Activated CD8-positive, alpha-beta memory T cell treated with anti-CD3 and anti-CD28 coated beads, Interleukin-2, amount 10 ng/mL, durations not matched to agents 7 days and 5 days (primary cell): ENCODE data around the gene CD8B. TPM values are rescaled to one million over a fixed set of nuclear protein-coding genes. Genes with fewer than 3 reads are reported as not detected.

ENCODE experiments used
- ATAC-seq: fragments of 150-1000 bp; cut with Tn5 transposase; one replicate; pipeline ENCODE4 v1.10.0; 2021; ENCODE audit warnings: moderate library complexity
- CTCF ChIA-PET: fragments of 350-600 bp; sonication (Branson Sonifier 250); formaldehyde crosslinking; loops from one replicate; lab custom pipeline; 2021; ENCODE audit warnings: antibody characterized with exemption; lab: Charles Lee
- DNase-seq: peaks from one replicate; pipeline ENCODE4 v3.0.0-alpha.2; 2020
- H3K27ac Mint-ChIP-seq: one replicate; pipeline ENCODE4 v1.8.0; 2021; ENCODE audit warnings: mild to moderate bottlenecking, mixed read lengths
- H3K27me3 Mint-ChIP-seq: one replicate; pipeline ENCODE4 v1.8.0; 2021; ENCODE audit warnings: mixed read lengths
- H3K36me3 Mint-ChIP-seq: one replicate; pipeline ENCODE4 v1.8.0; 2021; ENCODE audit warnings: mild to moderate bottlenecking, mixed read lengths
- H3K4me1 Mint-ChIP-seq: one replicate; pipeline ENCODE4 v1.8.0; 2021; ENCODE audit warnings: mixed read lengths
- H3K4me3 Mint-ChIP-seq: one replicate; pipeline ENCODE4 v1.8.0; 2021; ENCODE audit warnings: mild to moderate bottlenecking, moderate library complexity, mixed read lengths
- H3K9me3 Mint-ChIP-seq: one replicate; pipeline ENCODE4 v1.8.0; 2022; ENCODE audit warnings: low read depth, mixed read lengths
- total RNA-seq, 2 experiments: library from RNA; stranded (reverse); gene quantifications; one replicate each; pipeline ENCODE4 v1.2.3, GENCODE V29; 2021

Gene CD8B
- total RNA-seq, 2 experiments from 2014 or later = 296 to 396 TPM

GRCh38 chr2:86825693-86826381 lies 35.8 kb downstream of the CD8B start:
- ATAC-seq (peak; percentile 79), DNase-seq (peak; percentile 95)
- no peaks in the 10 kb centered on the region for H3K27me3 Mint-ChIP-seq
- H3K27ac Mint-ChIP-seq = peak overlapping the region; percentile 97
- CTCF ChIA-PET = interaction anchor here (1.0 to 8.0 kb wide), 6 partner anchors 9 to 61 kb away, joined by 3 to 72 read pairs (median 6); no protein-coding TSS in a partner anchor
- H3K4me1 Mint-ChIP-seq = peaks cover 77% of the 10 kb centered on the region
- peaks cover 20% of the 10 kb centered on the region for H3K36me3 Mint-ChIP-seq
- no peaks in the 10 kb centered on the region for H3K9me3 Mint-ChIP-seq
- peak overlapping the region; percentile 81 for H3K4me3 Mint-ChIP-seq

DNA sequence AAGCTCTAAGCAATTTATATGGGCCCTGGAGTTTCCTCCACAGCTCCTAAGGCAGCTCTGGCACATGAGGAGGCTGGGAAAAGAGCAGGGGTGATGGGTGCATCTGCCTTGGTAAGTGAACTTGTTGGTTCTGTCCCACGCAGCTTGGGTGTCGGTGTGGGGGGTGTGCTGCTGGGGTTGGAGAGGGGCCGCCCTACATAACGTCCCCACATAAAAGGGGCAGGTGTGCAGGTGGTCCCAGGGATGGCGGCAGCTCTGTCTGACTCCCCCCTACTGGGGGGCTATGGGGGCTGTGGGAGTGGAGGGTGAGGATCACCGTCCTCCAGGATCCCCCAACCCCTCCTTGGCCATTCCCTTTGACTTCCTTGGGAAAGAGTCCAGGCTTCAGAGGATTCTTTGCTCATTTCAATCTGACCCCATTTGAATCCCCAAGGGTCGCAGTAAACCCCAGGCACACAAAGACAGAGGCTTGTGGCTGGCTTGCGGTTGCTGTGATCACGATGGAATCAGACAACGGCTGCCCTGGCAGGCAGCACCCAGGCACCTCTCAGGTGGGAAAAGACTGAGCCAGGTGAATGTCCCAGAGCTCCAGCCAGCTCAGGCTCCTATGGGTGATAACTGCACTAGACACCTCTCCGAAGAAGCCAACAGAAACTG lies 36.5 kb downstream of the CD8B start:
- Mint-ChIP-seq H3K9me3 (no peaks in the 10 kb centered on the region), H3K36me3 (peaks cover 21% of the 10 kb centered on the region), H3K27me3 (no peaks in the 10 kb centered on the region), H3K4me1 (peaks cover 83% of the 10 kb centered on the region), H3K4me3 (peak overlapping the region; percentile 81), H3K27ac (peak overlapping the region; percentile 97)
- CTCF ChIA-PET = interaction anchor here (1.0 to 8.0 kb wide), 7 partner anchors 9 to 61 kb away, joined by 3 to 72 read pairs (median 7); no protein-coding TSS in a partner anchor
- ATAC-seq (peak; percentile 6), DNase-seq (peak; percentile 79)

GRCh38 chr2:86822668-86823345 lies 38.9 kb downstream of the CD8B start:
- H3K36me3 Mint-ChIP-seq = peaks cover 35% of the 10 kb centered on the region
- DNase-seq (no peak), ATAC-seq (no peak)
- H3K4me3 Mint-ChIP-seq = peak overlapping the region; percentile 81
- no peaks in the 10 kb centered on the region for H3K9me3 Mint-ChIP-seq
- CTCF ChIA-PET = interaction anchor here (1.2 to 8.0 kb wide), 3 partner anchors 10 to 23 kb away, joined by 3 to 72 read pairs (median 23); no protein-coding TSS in a partner anchor
- peak overlapping the region; percentile 97 for H3K27ac Mint-ChIP-seq
- H3K4me1 Mint-ChIP-seq = peaks cover 83% of the 10 kb centered on the region
- no peaks in the 10 kb centered on the region for H3K27me3 Mint-ChIP-seq

DNA sequence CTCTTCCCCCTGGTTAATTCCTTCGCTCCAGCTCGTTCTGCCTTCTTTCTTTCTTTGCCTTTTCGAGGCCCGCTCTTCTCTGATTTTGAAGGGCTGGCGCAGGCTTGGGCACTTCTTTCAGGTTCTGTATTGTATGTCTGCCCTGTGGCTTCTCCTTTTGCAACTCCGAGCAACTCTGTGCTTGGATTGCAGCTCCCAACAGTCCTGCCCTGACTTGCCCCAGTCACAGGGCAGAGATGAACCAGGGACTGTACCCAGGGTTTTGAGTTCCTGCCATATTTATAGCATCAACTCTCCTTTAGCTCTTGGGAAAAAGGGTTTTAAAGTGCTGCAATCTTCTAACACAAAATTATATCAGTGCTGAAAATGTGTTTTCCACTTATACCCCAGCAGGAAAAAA lies 39.8 kb downstream of the CD8B start:
- Mint-ChIP-seq H3K36me3 (peaks cover 39% of the 10 kb centered on the region), H3K9me3 (no peaks in the 10 kb centered on the region), H3K4me3 (peak overlapping the region; percentile 83), H3K27me3 (no peaks in the 10 kb centered on the region), H3K27ac (peak overlapping the region; percentile 98), H3K4me1 (peaks cover 80% of the 10 kb centered on the region)
- CTCF ChIA-PET = interaction anchor here (1.2 to 8.0 kb wide), 4 partner anchors 9 to 31 kb away, joined by 3 to 72 read pairs (median 14); partner anchors contain the start of gene CD8A
- ATAC-seq (no peak), DNase-seq (no peak)

DNA sequence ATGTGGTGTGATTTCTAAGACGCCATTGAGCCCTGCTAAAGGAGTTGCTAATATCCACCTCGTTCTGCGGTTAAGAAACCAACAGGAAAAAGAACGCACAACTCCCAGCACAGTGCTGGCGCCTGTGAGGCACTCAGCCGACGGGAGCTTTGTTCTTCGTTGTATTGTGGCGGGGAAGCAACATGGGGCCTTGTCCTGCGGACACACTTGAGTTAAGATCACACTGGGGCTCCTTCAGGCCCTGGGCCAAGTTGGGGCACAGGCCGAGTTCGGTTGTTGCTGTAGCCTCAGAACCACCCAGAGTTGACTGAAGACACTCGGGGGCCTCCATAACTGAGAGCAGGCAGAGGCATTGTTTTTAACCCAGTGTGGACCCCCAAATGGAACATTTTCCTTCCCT lies 40.4 kb downstream of the CD8B start:
- H3K36me3 Mint-ChIP-seq = peaks cover 42% of the 10 kb centered on the region
- CTCF ChIA-PET = interaction anchor here (0.7 to 8.0 kb wide), 4 partner anchors 8 to 35 kb away, joined by 4 to 72 read pairs (median 14); partner anchors contain the start of gene CD8A
- no peaks in the 10 kb centered on the region for H3K9me3 Mint-ChIP-seq
- peak overlapping the region; percentile 98 for H3K27ac Mint-ChIP-seq
- DNase-seq (peak; percentile 72), ATAC-seq (peak; percentile 12)
- peaks cover 81% of the 10 kb centered on the region for H3K4me1 Mint-ChIP-seq
- H3K27me3 Mint-ChIP-seq = no peaks in the 10 kb centered on the region
- peak overlapping the region; percentile 83 for H3K4me3 Mint-ChIP-seq

DNA sequence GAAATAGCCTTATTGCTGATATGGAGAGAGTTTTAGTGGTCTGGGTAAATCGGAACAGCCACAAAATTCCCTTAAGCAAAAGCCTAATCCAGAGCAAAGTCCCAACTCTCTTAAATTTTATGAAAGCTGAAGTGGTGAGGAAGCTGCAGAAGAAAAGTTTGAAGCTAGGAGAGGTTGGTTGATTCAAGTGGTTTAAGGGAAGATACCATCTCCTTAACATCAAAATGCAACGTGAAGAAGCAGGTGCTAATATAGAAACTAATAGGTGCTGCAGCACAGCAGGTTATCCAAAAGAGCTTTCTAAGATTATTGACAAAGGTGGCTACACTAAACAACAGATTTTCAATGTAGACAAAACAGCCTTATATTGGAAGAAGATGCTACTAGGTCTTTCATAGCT lies 42.7 kb downstream of the CD8B start:
- DNase-seq (no peak), ATAC-seq (no peak)
- no peaks in the 10 kb centered on the region for H3K9me3 Mint-ChIP-seq
- peaks cover 83% of the 10 kb centered on the region for H3K4me1 Mint-ChIP-seq
- H3K27ac Mint-ChIP-seq = peak overlapping the region; percentile 80
- H3K27me3 Mint-ChIP-seq = no peaks in the 10 kb centered on the region
- H3K36me3 Mint-ChIP-seq = peaks cover 50% of the 10 kb centered on the region
- CTCF ChIA-PET = interaction anchor here (1.0 to 1.4 kb wide), 3 partner anchors 10 to 24 kb away, joined by 3 to 8 read pairs (median 5); no protein-coding TSS in a partner anchor
- peak overlapping the region; percentile 59 for H3K4me3 Mint-ChIP-seq

DNA sequence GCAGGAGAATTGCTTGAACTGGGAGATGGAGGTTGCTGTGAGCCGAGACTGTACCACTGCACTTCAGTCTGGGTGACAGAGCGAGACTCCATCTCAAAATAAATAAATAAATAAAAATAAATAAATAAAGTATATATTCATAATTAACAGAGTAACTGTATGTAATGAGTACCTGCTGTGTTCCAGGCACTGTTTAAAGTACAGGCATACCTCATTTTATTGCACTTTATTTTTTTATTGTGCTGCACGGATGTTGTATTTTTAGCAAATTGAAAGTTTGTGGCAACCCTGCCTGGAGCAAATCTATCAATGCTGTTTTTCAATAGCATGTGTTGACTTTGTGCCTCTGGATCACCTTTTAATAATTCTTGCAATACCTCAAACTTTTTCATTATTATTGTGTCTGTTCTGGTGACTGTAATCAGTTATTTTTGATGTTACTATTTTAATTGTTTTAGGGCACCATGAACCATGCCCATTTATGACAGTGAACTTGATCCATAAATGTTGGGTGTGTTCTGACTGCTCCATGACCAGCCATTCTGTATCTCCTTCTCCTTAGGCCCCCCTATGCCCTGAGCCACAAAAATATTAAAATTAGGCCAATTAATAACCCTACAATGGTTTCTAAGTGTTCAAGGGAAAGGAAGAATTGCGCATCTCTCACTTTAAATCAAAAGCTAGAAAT lies 43.4 kb downstream of the CD8B start:
- ATAC-seq = no peak
- Mint-ChIP-seq H3K27ac (peak overlapping the region; percentile 80), H3K9me3 (no peaks in the 10 kb centered on the region), H3K27me3 (no peaks in the 10 kb centered on the region), H3K36me3 (peaks cover 55% of the 10 kb centered on the region), H3K4me3 (peak overlapping the region; percentile 59), H3K4me1 (peaks cover 83% of the 10 kb centered on the region)
- no peak for DNase-seq
- CTCF ChIA-PET = interaction anchor here (0.7 to 1.4 kb wide), 4 partner anchors 9 to 32 kb away, joined by 3 to 8 read pairs (median 4); no protein-coding TSS in a partner anchor

DNA sequence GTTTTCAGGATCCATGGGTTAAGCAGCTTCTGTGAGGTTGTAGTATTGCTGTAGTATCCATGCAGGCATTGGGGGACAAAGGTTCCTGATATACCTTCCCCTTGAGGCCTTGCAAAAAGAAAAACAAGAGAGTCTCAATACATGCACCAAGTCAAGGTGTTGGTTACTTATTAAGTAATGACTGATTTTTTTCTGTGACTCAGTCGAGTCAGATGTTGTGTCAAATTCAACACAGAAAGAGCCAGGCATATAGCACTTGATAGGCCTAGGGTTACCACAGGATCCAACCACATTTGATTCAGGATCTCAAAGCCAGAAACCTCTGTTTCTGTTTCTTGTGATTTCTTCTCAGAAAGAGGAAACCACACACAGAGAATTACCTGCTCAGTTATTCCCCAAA lies 46.1 kb downstream of the CD8B start:
- ATAC-seq (peak; percentile 68), DNase-seq (no peak)
- CTCF ChIA-PET = no interaction called here
- Mint-ChIP-seq H3K27me3 (no peaks in the 10 kb centered on the region), H3K9me3 (no peaks in the 10 kb centered on the region), H3K27ac (peak overlapping the region; percentile 88), H3K36me3 (peaks cover 61% of the 10 kb centered on the region), H3K4me3 (peak overlapping the region; percentile 30), H3K4me1 (peaks cover 85% of the 10 kb centered on the region)

GRCh38 chr2:86809481-86810121 lies 52.1 kb downstream of the CD8B start:
- no peaks in the 10 kb centered on the region for H3K9me3 Mint-ChIP-seq
- peak overlapping the region; percentile 93 for H3K27ac Mint-ChIP-seq
- DNase-seq (peak; percentile 83), ATAC-seq (peak; percentile 19)
- H3K4me1 Mint-ChIP-seq = peaks cover 59% of the 10 kb centered on the region
- no peaks in the 10 kb centered on the region for H3K27me3 Mint-ChIP-seq
- CTCF ChIA-PET = interaction anchor here (1.2 to 8.0 kb wide), 7 partner anchors 9 to 45 kb away, joined by 3 to 148 read pairs (median 62); partner anchors contain the start of gene CD8A
- H3K4me3 Mint-ChIP-seq = peak overlapping the region; percentile 90
- H3K36me3 Mint-ChIP-seq = peaks cover 35% of the 10 kb centered on the region

DNA sequence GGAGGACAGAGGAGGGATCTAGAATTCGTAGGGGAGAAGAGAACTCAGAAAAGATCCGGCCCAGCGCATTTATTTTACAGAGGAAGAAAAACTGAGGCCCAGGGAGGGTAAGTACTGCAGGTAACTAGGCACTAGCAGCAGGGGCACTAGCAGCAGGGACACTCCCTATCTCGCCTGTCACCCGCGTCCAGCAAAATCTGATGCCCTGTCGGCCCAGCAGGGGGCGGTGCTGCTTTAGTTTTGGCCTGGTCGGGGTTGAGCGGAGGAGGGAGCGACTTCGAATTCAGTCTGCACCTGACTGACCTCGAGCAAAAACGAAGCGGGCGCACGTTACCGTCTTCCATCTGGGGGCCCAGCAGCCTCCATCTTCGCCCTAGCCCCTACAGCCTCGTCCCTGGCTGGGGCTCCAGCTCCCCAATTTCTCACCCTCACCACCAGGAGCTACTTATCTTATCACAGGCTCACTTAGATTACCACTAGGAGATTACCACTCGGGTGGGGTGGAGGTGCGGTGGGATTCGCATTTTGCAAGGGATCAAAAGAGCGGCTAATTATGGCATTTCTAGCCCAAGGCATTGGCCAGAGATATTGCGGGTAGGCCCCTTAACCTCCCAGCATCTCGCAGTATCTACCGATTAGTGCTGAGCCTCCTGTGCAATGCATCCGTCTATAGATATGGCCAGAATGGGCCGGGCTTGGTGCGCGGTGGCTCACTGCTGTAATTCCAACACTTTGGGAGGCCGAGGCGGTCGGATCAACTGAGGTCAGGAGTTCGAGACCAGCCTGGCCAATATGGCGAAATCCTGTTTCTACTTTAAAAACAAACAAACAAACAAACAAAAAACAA lies 53.1 kb downstream of the CD8B start:
- Mint-ChIP-seq H3K9me3 (no peaks in the 10 kb centered on the region), H3K36me3 (peaks cover 31% of the 10 kb centered on the region), H3K27me3 (no peaks in the 10 kb centered on the region), H3K4me3 (peak overlapping the region; percentile 90), H3K27ac (peak overlapping the region; percentile 93), H3K4me1 (peaks cover 56% of the 10 kb centered on the region)
- CTCF ChIA-PET = interaction anchor here (1.6 to 8.0 kb wide), 8 partner anchors 10 to 48 kb away, joined by 4 to 148 read pairs (median 39); partner anchors contain the start of gene CD8A
- ATAC-seq (peak; percentile 73), DNase-seq (peak; percentile 99)

GRCh38 chr2:86807468-86808275 lies 54.0 kb downstream of the CD8B start:
- H3K27ac Mint-ChIP-seq = peak overlapping the region; percentile 93
- peaks cover 52% of the 10 kb centered on the region for H3K4me1 Mint-ChIP-seq
- CTCF ChIA-PET = interaction anchor here (1.1 to 8.0 kb wide), 10 partner anchors 11 to 47 kb away, joined by 4 to 148 read pairs (median 12); partner anchors contain the start of gene CD8A
- H3K9me3 Mint-ChIP-seq = no peaks in the 10 kb centered on the region
- ATAC-seq = peak; percentile 48
- H3K4me3 Mint-ChIP-seq = peak overlapping the region; percentile 90
- H3K27me3 Mint-ChIP-seq = no peaks in the 10 kb centered on the region
- peaks cover 24% of the 10 kb centered on the region for H3K36me3 Mint-ChIP-seq
- DNase-seq = peak; percentile 93
